Measurements from ENCODE around the gene IMP4.
A peak's percentile ranks its signal among the peaks of the same experiment; 100 is the strongest.

Gene IMP4

GRCh38 chr2:130378898-130379214, 36.2 kb downstream of the IMP4 start:
- no peak for DNase-seq

GRCh38 chr2:130380096-130380934, 37.6 kb downstream of the IMP4 start:
- no peak for DNase-seq

- DNase-seq: no peak
Measured at GRCh38 chr2:130381145-130381544, 38.4 kb downstream of the IMP4 start.

DNA sequence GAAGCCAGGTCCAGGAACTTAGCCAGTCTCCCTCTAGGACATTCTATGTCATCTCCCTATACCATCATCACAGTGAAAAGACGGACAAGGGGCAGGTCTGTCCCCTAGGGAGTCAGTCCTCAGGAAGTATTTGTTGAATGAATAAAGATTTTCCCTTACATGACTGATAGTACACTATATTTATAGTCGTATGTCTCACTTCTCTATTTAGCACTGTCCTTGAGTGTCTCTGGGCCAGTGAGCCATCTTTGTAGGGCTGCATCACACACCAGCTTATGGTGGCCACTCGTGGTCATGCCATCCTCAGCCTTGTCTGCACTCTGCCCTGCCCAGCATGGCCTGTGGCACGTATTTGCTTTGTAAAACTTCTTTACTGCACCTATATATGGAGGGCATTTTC, 38.9 kb downstream of the IMP4 start:
- no peak for DNase-seq

DNA sequence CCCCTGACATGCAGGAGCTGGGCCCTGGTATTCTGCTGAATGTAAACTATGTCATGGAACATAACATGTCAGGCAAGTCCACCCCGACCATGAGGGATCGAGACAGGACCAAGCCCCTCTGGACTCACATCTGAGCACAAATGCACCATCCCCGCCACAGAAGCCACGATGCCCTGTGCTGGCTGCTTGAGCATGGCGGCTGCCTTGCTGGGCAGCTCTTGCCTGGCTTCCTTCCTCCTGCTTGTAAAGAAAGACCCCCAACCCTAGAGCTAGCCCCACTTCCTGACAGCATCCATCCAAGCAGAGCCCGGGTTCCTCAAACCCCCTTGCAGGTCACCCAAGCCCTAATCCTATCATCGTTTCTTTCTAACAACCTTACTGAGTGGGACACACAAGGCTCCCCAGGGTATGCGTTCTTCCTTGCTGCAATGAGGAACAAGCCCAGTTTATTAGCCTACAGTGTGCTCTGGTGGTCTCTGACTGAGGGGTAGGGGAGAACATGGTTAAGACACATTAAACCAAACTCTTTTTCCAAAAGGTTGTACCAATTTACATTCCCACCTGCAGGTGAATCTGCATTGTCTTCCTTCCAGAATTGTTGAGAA, 39.7 kb downstream of the IMP4 start:
- no peak for DNase-seq

- DNase-seq: no peak
Measured at GRCh38 chr2:130385709-130386108, 43.0 kb downstream of the IMP4 start.

- DNase-seq: no peak
Measured at GRCh38 chr2:130387071-130387400, 44.3 kb downstream of the IMP4 start.

DNA sequence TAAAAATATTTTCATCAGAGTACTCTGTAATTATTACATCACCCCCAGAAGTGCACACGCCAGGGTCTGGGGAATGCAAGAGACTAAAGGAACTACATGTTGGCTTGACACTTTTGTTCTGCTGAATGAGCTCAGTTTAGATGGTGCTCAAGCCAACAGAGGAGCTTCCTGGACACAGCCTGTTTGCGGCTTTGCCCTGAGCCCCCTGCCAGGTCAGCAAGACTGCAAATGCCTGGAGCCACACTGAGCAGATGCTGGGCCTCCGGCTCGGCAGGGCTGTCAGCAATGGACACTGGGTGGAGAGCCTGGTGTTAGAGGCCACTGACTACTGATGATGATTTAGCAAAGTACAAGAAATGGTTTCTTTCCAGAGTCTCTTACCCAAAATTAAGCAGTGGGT, 45.1 kb downstream of the IMP4 start:
- DNase-seq: no peak

GRCh38 chr2:130388221-130388907, 45.7 kb downstream of the IMP4 start:
- DNase-seq: no peak

GRCh38 chr2:130389358-130389757, 46.7 kb downstream of the IMP4 start:
- DNase-seq: no peak

GRCh38 chr2:130389783-130390182, 47.1 kb downstream of the IMP4 start:
- no peak for DNase-seq

GRCh38 chr2:130390460-130391057, 47.9 kb downstream of the IMP4 start:
- DNase-seq: no peak

- DNase-seq: peak; percentile 65
Measured at GRCh38 chr2:130391058-130391871, 48.6 kb downstream of the IMP4 start.

GRCh38 chr2:130391872-130392670, 49.4 kb downstream of the IMP4 start:
- no peak for DNase-seq

DNA sequence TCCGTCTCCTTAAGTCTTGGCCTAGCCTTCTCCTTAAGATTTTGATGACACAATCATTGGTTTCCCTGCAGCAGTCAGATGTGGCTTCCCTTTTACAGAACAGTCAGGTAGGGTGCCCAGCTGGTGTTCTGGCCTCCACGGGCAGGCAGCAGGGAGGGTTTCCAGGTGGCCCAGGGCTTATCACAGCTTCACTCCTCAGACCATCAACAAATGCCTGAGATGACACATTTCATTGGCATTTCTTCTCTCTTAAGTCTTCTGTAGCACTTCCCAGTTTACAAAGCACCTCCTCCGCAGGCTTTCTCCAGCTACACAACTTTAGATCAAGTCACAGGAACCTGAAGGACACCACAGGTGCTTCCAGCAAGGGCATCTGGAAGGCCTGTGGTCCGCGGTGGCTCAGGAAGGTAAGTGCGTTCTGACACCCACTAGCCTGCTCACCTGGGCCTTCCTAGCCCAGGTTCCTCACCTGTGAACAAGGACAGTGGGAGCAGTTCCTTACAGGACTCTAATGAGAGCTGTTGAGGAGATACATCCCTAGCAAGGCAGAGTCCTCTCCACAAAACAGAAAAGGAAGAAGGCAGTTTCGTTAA, 50.7 kb downstream of the IMP4 start:
- DNase-seq: no peak
